ENCODE data around the gene THSD7A. TPM values are rescaled to one million over a fixed set of nuclear protein-coding genes. Genes with fewer than 3 reads are reported as not detected.

THSD7A gene
- total and polyA plus RNA-seq, 9 of the 15 experiments (the other 6 are each of a cell fraction or from before 2014, with no cell fraction given), result 0.01 to 0.02 TPM; not detected in 7

DNA sequence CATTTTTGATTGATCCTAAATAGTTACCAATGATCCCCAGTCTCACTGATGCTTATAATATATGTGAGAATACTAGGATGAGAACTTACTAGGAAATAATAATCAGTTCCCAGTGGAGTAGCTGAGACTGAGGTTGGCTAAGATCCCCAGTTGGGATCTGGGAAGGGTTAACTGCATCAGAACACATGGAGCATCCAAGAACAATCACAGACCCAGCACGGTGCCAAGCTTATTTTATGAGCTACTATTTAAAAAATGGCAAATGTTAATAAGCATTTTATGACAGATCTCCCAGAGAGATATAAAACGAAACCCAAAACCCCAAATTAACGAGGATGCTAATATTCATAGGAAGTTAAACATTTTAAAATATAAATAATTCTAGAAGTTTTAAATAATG lies 379.5 kb downstream of the THSD7A start:
- Histone ChIP-seq H3K4me2 (ENCODE audit: insufficient read depth, low read length) (no peak overlapping the region), H2AFZ (ENCODE audit: low read depth, low read length) (no peak overlapping the region), H3K4me3 (no peak overlapping the region), H3K36me3 (ENCODE audit: control insufficient read depth, insufficient read depth, low read length) (no peaks in the 10 kb centered on the region), H3K27me3 (ENCODE audit: control insufficient read depth in 2 of 2, insufficient read depth in 2 of 2, low read length in 2 of 2) (no peaks in the 10 kb centered on the region), H3K4me1 (replicated peaks in 1 of 2; ENCODE audit: control insufficient read depth in 2 of 2, insufficient read depth in 2 of 2, low read length in 2 of 2) (no peaks in the 10 kb centered on the region), H3K9me3 (replicated peaks; ENCODE audit: control insufficient read depth, insufficient read depth, low read depth, low read length) (no peaks in the 10 kb centered on the region; the same call in 1 of the 2 replicates), H3K79me2 (ENCODE audit: control insufficient read depth, insufficient read depth, low read length) (no peaks in the 10 kb centered on the region), H3K9me1 (ENCODE audit: control insufficient read depth, insufficient read depth, low read length) (no peaks in the 10 kb centered on the region), H3K27ac (ENCODE audit: extremely low read depth, low read depth, low read length) (no peak overlapping the region), H3K9ac (ENCODE audit: insufficient read depth in 1 of 2, low read depth in 2 of 2, low read length in 2 of 2) (no peak overlapping the region), H4K20me1 (replicated peaks; ENCODE audit: control insufficient read depth, insufficient read depth, low read length) (no peaks in the 10 kb centered on the region)
- no peak for DNase-seq (ENCODE audit: extremely low read depth in 1 of 4, low spot score in 3 of 4)
- WGBS (ENCODE audit: insufficient coverage, low coverage, missing lambda C conversion rate), result 1% methylated on average over 3 of the region's 3 CpGs
- TF ChIP-seq, protein P1, sequence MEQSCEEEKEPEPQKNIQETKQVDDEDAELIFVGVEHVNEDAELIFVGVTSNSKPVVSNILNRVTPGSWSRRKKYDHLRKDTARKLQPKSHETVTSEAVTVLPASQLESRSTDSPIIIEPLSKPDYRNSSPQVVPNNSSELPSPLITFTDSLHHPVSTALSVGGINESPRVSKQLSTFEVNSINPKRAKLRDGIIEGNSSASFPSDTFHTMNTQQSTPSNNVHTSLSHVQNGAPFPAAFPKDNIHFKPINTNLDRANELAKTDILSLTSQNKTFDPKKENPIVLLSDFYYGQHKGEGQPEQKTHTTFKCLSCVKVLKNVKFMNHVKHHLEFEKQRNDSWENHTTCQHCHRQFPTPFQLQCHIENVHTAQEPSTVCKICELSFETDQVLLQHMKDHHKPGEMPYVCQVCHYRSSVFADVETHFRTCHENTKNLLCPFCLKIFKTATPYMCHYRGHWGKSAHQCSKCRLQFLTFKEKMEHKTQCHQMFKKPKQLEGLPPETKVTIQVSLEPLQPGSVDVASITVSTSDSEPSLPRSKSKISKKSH (CRISPR knock-in tag; IDR thresholded peaks at IDR 0.05), result no peak
- no peak for TF ChIP-seq OTX1 (CRISPR knock-in tag; IDR thresholded peaks at IDR 0.05)
- TF ChIP-seq ELF2 (CRISPR knock-in tag; IDR thresholded peaks at IDR 0.05), result no peak
- TF ChIP-seq TSC22D4 (tag; IDR thresholded peaks at IDR 0.05), result no peak
- no peak for TF ChIP-seq GTF2A2 (tag; IDR thresholded peaks at IDR 0.05)
- TF ChIP-seq KLF13 (tag; IDR thresholded peaks at IDR 0.05; ENCODE audit: borderline replicate concordance, low read depth), result no peak
- TF ChIP-seq EWSR1 (IDR thresholded peaks at IDR 0.05; ENCODE audit: borderline replicate concordance, low read depth, partially characterized antibody), result no peak
- TF ChIP-seq, protein P2, sequence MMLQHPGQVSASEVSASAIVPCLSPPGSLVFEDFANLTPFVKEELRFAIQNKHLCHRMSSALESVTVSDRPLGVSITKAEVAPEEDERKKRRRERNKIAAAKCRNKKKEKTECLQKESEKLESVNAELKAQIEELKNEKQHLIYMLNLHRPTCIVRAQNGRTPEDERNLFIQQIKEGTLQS (IDR thresholded peaks at IDR 0.05), result no peak
- TF ChIP-seq, protein P2 (CRISPR knock-in tag; conservative IDR thresholded peaks at IDR 0.05), result no peak
- no peak for TF ChIP-seq PTRF (tag; IDR thresholded peaks at IDR 0.05)
- no peak for TF ChIP-seq FOXJ2 (tag; IDR thresholded peaks at IDR 0.05)
- TF ChIP-seq PCBP2 (IDR thresholded peaks at IDR 0.05; ENCODE audit: low read depth, low read length, poor library complexity, severe bottlenecking), result no peak
- no peak for TF ChIP-seq ILK (tag; IDR thresholded peaks at IDR 0.05; ENCODE audit: borderline replicate concordance, low read depth)
- in situ Hi-C loops (cut with MboI), result no loop called here
- intact Hi-C loops (cut with micrococcal nuclease), result no loop called here
- ChIA-PET POLR2A (no interaction called here), CTCF (ENCODE audit: low intra/inter-chr PET ratio) (no interaction called here)
- no peak for ATAC-seq
- no TSS peak for BruUV-seq (replicated peaks)
- FAIRE-seq, result no peak
